ENCODE data around the gene TGFB2.

DNA sequence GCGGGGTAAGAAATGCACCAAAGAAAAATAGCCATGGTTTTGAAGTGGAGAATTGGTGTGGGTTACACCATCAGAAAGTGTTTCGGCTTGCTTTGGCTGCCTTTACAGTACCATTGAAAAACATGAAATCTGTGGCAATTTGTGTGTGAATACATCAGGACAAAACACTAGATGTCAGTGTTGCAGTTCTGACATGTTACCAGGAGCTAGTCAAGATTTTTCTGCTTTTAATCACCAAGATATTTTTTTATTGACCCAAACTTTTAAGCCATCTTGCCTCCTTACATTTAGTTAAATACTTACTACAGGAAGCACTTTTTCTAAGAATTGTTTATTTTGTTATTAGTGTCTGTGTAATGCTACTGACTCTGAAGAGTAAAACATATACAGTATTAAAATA lies 45.7 kb upstream of the TGFB2 start:
- TF ChIP-seq, protein P1, sequence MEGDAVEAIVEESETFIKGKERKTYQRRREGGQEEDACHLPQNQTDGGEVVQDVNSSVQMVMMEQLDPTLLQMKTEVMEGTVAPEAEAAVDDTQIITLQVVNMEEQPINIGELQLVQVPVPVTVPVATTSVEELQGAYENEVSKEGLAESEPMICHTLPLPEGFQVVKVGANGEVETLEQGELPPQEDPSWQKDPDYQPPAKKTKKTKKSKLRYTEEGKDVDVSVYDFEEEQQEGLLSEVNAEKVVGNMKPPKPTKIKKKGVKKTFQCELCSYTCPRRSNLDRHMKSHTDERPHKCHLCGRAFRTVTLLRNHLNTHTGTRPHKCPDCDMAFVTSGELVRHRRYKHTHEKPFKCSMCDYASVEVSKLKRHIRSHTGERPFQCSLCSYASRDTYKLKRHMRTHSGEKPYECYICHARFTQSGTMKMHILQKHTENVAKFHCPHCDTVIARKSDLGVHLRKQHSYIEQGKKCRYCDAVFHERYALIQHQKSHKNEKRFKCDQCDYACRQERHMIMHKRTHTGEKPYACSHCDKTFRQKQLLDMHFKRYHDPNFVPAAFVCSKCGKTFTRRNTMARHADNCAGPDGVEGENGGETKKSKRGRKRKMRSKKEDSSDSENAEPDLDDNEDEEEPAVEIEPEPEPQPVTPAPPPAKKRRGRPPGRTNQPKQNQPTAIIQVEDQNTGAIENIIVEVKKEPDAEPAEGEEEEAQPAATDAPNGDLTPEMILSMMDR (IDR thresholded peaks at IDR 0.05), result peak in 2 of 4 experiments; percentile 19 to 21
- no peak for TF ChIP-seq POLR2AphosphoS5 (IDR thresholded peaks at IDR 0.05)
- no peak for TF ChIP-seq POLR2A (IDR thresholded peaks at IDR 0.05)

Data from gastroesophageal sphincter (tissue), 3 donors.